ENCODE measurements around the gene RARB. TPM values are rescaled to one million over a fixed set of nuclear protein-coding genes. Genes with fewer than 3 reads are reported as not detected.

Gene RARB
- total RNA-seq, 4 donors from 2014 or later, result 0.34 to 1.6 (median 1.0) TPM

DNA sequence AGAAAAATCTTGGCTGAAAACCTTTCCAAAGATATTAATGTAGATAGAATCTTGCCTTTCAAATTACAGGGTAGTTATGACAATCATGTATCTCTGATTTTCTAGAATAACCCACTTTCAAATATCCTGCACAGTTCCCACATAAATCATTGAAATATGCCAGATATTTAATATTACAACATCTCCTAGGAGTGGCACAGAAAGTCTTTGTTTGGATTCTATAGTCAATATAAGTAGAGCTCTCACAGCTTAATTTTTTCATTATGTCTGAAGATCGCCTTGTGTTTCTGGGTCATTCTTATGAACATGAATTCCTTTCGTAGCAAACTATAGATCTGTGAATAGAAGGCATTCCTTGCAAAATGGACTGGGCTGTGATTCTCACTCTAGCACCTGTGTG lies 5.0 kb downstream of the RARB start:
- TF ChIP-seq, protein P1, sequence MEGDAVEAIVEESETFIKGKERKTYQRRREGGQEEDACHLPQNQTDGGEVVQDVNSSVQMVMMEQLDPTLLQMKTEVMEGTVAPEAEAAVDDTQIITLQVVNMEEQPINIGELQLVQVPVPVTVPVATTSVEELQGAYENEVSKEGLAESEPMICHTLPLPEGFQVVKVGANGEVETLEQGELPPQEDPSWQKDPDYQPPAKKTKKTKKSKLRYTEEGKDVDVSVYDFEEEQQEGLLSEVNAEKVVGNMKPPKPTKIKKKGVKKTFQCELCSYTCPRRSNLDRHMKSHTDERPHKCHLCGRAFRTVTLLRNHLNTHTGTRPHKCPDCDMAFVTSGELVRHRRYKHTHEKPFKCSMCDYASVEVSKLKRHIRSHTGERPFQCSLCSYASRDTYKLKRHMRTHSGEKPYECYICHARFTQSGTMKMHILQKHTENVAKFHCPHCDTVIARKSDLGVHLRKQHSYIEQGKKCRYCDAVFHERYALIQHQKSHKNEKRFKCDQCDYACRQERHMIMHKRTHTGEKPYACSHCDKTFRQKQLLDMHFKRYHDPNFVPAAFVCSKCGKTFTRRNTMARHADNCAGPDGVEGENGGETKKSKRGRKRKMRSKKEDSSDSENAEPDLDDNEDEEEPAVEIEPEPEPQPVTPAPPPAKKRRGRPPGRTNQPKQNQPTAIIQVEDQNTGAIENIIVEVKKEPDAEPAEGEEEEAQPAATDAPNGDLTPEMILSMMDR (IDR thresholded peaks at IDR 0.05; ENCODE audit: low read depth), result no peak

DNA sequence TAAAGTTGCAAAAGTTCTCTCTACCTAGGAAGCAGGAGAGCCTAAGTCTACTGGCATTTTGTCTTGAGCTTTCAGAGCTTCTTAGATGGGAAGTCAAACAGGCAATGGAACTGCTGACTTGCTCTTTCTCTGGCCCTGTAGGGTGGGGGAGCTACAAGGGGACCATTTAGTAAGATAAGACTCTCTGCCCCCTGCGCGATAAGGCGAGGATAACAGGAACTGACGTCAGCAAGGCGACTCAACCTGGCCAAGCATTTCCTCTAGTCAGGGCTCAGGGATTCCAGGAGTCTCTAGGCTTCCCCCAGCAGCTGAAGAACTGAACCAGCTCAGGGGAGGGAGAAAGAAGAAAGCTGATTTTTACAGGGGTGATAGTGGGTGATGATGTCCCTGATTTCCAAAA lies 5.8 kb downstream of the RARB start:
- TF ChIP-seq, protein P1 (IDR thresholded peaks at IDR 0.05; ENCODE audit: low read depth), result no peak

DNA sequence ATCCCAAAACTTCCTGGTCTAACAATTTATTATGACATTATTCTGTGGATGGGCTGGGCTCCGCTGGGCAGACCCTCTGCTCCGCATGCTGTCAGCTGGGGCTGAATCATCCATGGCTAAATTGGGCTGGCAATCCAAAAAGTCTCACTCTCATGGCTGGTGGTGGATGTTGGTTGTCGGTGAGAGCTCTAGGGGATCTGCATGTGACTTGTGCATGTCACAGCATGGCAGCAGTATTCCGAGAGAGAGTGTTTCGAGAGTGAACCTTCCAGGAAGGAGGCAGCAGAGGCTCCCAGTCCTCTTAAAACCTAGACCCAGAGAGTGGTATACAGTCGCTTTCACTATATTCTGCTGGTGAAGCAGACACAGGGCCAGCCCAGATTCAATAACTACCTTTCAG lies 9.9 kb downstream of the RARB start:
- TF ChIP-seq, protein P1 (IDR thresholded peaks at IDR 0.05; ENCODE audit: low read depth), result no peak

DNA sequence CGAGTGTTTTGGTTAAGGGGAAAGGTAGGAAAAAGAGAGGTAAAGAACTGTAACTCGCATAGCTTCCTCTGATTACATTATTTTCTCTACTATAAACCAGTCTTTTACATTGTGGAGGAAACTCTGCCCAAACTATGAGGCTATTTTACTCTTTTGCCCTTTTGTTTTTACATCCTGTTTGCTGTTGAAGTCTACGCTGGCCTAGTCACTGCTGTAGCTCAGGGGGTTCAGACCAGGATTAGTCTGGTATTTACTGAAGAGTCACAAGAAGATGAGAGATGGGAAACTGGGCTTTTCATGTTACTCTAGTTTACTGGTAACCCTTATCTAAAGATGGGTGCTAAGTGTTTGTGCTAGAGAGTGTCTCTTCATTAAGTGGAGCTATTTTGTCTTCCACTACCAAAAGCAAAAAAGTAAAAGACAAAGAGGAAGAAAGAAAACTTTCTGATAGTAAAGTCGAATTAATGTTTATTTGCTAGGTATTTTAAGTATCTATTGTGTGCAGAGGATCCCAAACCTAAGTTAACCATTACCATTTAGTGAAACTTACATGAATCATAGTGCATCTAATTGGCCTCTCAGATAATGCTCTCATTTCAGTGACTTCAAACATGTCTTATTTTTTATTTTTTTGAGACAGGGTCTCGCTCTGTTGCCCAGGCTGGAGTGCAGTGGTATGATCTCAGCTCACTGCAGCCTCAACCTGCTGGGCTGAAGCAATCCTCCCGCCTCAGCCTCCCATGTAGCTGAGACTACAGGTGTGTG lies 10.9 kb downstream of the RARB start:
- TF ChIP-seq, protein P1 (IDR thresholded peaks at IDR 0.05; ENCODE audit: low read depth), result no peak

DNA sequence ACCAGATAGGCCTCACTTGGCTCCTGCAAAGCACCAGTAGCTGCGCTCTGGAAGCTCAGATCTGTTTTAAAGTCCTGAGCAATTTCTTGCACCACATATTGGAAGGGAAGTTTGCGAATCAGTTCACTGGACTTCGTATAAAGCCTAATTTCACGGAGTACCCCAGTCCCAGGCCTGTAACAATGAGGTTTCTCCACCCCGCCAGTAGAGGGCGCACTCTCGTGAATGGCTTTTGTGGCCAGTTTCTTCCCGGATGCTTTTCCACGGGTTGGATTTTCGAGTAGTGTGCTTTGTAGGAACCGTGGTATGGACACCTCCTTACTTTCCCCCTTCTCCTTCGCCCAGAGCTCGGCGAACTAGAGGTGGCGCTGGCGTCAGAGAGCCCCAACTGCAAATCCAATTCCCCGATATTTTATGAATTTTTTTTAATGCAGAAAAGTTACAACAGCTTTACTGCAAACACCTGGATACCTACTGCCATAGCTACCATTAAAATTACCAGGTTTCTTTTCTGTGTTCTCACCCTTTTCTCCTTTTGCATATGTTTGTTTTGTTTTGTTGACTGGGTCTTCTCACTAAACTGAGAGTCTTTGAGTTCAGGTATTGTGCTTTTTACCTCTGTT lies 13.3 kb downstream of the RARB start:
- TF ChIP-seq, protein P1 (IDR thresholded peaks at IDR 0.05; ENCODE audit: low read depth), result no peak

DNA sequence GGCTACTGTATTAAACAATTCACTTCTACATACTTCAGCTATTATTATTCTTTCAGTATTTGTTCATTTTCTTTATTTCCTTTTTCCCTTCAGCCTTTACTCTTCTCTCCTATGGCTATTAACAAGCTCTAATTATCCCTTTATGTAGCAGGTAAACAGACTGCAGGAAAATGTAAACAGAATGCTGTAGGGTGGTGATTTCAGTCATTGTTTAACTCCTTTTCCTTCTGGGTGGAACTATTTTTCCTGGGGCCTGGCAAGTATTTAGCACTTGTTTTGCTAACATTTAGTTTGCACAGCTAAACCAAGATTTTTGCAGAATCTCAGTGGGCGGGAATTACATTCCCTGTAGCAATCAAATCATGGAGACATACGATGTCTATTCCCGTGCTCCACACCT lies 14.4 kb downstream of the RARB start:
- TF ChIP-seq, protein P1 (IDR thresholded peaks at IDR 0.05; ENCODE audit: low read depth), result no peak

DNA sequence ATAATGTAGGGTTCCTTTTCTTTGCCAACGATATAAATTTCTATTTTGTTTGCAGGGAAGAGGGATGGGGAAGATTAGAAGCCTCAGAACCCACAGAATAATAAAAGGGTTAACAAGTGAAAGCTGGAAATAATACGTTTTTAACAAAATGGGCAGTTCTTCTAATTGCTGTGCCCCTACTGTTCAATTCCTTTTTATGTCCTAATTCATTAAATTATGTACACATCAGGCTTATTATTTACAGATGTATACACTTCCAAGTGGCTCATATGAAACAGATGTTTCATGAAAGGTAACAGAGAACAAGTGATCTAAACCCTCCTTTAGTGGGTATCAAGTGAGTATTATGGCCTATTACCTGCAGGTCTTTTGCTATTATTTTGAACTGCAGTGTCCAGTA lies 16.2 kb downstream of the RARB start:
- TF ChIP-seq, protein P1 (IDR thresholded peaks at IDR 0.05; ENCODE audit: low read depth), result no peak

Measured in subcutaneous adipose tissue (tissue), 4 donors.